ENCODE results near the gene LYPD1.

The LYPD1 gene

DNA sequence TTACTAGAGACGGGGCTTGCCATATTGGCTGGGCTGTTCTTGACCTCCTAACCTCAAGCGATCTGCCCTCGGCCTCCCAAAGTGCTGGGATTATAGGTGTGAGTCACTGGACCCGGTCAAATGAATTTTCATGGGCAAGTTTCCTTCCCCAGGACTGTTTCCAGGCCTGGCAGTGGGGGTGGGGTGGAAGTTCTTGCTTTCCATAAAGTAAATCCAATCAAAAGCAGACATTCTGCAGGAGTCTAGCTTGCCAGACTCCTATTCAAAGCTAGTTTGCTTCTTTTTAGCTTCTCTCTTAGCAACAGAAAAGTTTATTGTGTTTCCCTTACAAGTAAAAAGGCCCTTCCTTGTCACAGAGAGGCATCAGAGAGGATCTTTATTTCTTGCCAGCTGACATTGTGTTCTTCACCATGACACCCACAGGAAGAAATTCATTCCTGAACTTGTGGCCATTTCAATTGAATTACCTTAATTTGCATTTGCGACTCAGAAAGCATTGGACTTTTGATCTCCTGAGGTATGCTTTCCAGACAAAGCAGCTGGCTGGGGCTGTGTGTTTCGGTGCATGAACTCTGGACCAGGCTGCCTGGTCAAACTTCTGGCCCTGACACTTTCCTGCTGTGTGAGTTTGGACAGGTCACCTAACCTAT, 37.9 kb downstream of the LYPD1 start:
- peak; percentile 29 to 63 for DNase-seq

DNA sequence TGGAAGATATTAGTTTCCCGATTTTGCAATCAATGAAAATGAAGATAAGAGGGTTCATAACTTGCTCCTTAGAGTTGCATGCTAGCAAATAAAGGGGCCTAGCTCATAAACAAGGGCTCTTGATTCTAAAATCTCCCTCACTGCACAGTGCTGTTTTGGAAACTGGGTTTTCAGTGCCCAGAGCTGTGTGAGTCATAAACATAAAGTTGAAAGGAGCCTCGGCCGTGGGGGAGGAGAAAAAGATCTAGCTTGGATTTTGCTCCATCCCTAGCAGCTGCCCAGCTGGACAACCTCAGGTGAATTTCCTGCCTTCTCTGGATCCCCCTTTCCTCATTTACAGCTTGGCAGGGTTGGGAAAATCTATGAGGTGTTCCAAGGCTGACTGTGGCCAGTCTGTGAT, 42.5 kb downstream of the LYPD1 start:
- no peak for DNase-seq

DNA sequence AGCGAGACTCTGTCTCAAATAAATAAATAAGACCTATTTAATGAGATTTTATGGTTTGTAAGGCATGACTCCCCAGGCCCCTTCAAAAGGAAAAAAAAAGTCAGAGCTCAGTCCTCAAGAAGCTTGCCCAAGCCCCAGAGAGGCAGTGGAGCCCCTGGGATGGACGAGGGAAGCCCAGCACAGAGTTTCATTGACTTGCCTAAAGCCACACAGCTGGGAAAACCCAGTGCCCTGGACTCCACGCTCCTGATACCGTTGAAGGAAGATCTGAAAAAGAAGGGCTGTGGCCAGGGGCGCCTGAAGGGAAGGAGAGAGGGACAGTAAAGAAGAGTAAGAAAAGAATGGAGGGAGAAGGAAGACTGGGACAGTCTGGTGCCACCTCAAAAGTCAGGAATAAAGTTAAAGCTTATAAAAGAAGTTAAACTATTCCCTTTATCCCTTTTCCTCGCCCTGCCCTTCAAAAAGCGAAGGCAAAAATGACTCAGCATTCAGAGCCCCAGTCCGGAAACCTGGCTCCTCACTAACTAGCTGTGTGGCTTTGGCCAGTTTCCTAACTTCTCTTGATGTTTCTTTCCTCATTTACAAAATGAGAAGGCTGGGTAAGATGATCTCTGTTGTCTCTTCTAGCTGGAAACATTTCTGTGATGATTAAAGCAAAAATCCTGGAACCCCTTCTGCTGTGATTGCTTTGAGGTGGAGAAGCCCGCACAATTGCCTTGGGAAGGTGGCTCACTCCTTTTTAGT, 46.7 kb downstream of the LYPD1 start:
- no peak for DNase-seq

DNA sequence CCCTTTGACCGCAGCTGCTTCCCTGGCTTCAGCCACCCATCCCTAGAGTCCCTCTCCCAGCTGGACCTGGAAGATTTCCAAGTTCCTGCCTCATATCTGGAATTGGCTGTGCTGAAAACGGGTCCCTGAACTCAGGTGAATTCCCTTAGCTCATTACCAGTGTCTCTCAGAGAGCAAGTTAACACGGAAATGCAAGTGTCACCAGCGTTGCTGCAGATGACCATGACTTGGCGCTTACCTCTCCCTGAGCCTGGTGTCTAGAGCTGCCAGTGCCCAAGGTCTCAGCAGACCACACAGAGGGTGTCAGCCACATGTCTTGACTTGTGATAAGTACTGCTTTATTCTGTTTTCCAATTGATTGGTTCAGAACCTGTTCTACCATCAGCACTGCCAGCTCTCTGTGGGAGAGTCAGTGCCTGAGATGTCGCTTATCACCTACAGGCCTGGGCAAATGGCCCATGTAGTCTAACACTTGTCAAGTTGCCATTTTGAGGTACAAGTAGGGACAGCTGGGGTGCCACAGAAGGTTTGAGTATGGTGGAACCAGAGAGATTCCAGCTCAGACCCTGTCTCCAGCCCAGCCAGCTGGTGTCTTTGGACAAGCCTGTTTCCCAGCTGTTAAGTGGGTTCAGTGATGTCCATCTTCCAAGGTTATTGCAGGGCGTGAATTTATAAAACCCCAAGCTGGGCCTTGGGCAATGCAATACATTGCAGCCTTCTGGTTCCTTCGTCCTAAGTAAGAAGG, 48.7 kb downstream of the LYPD1 start:
- no peak for DNase-seq

DNA sequence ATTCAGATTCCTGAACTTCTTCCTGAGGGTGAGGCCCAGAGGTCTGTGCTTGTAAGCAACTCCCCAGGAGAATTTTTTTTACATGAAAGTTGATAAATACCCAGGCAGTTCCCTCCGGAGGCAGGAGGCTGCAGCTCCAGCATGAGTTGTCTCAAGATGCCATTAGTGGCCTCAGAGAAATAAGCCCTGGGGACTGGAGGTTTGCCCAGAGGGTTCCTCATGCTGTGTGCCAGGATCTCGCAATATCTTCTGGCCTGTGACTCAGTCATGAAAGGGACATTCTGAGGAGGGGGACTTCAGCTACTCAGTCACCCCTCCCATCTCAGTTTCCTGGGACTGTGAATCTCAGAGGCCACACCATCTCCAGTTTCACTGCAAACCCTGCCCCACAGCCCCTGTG, 49.9 kb downstream of the LYPD1 start:
- no peak for DNase-seq

DNA sequence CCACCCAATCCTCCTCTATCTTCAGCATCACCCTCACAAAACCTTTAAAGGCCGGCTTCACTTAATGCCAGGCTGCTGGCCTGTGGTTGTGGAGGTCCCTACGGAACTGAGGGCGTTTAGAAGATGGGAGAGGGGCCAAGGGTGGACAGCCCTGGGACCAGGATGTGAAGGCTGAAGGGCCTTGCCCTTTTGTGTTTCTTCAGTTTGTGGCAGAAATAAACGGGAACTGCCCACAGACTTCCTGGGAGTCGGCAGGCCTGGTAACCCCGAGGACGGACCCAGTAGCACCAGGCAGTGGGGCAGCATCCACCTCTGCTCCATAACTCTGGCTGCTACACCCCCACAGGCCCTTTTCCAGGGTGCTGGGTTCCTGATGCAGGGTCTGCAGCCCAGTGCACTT, 51.3 kb downstream of the LYPD1 start:
- DNase-seq = no peak

DNA sequence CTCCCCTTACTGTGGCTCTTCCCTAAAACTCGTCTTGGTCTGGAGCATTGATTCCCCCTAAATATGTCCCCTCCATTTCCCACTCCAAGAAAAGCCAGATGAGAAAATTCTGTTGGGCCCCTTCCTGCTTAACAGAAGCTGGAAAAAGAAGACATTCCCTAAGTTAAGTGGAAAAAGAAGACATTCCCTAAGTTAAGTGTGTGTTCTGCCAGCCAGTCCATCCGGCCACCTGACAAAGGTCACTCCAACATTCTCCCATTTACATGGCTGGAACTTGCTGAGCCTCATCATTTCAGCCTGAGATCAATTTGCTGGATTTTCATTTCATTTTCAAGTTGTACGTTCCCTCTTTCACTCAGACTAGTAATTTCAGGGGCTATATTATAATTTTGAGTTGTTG, 52.0 kb downstream of the LYPD1 start:
- DNase-seq = no peak

DNA sequence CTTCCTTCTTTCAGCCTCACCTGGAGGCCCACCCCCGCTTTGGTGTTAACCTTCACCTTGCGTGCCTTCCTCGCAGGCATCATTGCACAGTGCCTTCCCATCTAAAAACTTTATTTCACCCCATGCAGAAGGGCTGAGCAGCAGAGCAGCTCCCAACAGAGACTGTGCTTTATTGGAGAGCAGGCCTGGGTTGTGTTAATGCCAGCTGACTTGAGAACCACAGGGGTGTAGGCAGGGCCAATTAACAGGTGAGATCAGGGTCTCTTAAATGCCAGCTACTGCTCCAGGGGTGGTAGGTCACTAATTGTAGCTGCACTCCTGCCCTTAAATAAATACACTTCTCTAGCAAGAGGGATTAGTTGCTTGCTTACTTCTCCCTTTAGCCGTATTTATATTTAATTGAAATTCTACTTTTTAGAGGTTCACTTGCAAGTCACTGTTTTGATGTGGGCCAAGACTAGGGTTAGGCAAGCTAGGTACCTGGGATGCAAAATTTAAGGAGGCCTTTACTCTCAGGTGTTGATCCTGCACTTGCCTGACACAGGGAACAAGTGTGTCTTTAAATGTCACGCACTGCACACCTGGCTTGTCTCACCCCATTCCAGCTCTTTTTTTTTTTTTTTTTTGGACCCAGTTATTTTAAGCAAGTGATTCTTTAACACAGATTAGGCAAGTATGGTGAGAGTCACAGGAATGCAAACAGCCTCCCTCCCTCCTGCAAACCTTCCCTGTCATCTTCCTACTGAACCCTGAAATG, 54.5 kb downstream of the LYPD1 start:
- DNase-seq = no peak

DNA sequence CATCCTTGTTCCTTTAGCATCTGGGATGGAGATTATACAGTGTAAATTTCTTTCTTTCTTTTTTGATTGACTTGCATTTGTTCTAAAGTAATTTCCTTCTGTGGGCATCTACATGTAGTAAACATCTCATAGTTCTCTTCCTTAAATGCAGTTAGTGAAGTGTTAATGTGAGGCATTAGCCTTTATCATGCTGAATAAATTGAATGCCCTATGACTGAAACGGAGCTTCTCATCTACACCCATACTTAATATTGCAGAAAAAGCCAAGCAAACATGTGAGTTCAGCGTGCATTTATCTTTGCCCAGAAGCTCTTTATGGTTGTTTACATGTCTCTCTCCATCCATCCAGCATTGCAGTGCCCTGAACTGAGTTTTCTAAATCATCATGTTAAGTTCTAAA, 58.3 kb downstream of the LYPD1 start:
- no peak for DNase-seq

DNA sequence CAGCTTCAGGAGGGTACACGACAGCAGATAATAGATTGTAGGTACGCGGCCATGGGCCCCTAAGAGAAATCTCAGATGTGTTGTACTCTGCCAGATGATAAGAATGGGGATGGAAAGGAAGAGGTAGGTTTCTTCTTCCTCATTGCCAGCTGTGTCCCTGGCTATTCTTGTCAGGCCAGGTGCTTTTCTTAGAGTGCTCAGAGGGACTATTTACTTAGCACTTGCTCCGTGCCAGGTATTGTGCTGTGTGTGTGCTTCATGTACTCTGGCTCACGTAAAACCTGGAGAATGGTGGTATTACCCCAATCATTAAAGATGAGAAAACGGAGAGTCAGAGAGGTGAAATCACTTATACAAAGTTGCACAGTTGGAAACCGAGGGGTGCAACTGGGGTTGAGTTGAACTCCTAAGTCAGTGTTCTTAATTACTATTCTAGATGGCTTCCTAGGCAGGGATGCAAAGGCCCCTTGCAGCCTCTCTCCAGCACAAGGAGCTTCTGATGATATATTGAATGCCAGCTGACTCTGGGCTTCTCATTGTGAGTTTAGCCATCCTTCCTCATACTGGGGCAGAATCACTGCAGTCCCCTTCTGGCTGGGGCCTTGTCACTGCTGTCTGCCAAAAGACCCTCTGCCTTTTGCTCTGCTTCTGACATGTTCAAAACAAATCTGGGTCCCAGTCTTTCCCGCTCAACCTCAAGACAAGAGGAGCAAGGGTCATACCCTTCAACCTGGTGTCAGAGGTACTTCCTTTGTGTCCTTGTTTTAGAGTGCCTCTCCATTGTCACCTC, 60.7 kb downstream of the LYPD1 start:
- DNase-seq = no peak

DNA sequence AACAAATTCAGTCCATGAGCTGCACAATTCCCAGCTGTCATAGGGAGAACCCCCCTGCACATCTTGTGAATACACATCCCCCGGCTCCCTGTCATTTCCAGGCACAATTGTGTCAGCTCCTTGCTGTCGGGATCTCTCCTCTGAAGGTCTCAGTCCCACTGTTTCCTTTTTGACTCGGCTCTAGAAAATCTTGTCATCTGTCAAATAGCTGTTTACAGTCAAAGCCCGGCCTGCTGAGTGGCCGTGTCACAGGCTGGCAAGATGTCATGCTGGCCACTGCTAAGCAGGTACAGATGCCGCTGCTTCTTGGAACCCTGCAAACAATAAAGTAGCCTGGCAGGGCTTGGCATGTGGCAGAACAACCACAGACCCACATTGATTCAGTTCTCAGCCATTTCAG, 61.7 kb downstream of the LYPD1 start:
- no peak for DNase-seq

DNA sequence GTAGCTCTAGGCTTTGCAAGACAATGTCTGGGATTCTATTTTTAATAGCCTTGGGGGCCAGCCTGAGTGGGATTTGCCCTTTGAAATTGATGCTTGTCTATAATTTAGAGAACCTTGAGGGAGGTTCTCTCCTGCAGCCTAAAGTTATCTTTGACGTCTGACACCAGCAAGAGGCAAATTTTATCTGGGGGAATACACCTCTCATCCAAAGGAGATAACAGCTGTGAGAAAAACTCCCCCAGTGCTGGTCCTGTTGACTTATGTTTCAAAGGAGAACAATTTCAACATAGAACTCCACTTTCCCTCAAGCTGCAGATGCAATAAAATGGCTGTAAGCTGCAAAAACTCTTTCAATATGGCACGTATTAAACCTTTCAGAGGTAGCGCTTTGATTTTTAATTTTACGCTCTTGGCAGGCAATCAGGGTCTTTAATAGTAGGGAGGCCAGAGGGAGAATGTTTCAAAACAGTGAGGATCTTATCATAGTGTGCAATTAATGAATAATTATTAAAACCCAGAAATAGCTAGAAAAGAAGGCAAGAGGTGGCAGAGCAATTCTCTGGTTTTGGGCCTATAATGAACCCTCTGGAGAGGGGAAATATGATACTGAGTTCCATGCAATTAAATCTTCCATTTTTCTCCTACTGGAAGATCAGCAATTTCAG, 62.4 kb downstream of the LYPD1 start:
- DNase-seq = no peak

DNA sequence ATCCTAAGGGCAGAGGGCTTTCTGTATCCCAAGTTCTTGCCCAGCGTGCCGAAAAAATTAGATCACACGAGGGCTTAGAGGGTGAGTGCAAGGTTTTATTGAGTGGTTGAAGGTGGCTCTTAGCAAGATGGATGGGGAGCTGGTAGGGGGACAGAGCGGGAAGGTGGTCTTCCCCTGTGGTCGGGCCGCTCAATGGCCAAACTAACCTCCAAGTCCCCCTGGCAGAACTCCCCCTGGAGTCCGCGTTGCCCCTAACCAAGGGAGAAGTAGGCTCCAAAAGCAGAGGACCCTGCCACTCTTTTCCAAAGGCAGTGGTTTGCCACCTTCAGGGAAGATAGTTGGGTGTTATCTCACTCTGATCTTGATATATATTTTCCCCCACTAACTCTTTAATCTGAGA, 63.4 kb downstream of the LYPD1 start:
- no peak for DNase-seq

DNA sequence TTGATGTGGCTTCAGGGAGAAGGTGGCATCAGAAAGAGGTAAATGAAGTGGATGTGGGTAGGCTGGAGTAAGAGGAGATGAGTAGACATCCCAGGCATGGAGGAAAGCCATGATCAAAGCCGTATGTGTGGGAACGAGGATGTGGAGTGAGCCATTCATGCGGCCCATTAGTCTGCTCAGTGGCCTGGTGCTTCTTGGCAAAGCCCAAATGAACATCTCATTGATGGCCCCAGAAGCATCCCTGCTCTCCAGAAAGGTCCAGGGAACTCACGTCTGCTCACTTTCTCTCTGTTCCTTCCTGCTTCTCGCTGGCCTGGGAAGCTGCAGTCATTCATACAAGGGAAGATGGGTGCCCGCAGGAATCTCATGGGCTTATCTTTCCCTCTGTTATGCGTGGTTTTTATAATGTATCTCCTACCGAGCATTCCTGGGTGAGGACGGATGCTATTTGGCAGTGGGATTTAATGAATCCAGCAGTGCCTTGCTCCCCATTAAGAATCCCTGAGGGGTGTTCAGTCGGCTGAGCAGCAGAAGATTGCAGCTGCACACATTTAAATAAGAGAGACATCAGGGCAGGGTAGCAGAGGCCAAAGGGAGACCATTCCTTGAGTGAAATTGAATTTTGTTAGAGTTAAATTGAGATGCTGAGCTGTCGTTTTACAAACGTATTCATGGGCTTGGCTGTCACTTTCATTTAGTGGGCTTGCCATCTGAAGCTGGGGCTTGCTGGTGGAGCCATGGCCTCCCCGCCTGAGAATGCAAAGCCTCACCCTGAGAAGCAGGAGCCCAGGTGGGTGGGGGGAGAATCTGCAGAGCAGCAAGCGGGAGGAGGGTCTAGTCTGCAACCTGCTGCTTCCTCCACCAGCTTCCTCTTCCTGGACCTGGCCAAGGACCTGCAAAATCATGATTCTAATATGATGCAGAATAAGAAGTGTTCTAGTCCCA, 64.5 kb downstream of the LYPD1 start:
- DNase-seq = no peak

DNA sequence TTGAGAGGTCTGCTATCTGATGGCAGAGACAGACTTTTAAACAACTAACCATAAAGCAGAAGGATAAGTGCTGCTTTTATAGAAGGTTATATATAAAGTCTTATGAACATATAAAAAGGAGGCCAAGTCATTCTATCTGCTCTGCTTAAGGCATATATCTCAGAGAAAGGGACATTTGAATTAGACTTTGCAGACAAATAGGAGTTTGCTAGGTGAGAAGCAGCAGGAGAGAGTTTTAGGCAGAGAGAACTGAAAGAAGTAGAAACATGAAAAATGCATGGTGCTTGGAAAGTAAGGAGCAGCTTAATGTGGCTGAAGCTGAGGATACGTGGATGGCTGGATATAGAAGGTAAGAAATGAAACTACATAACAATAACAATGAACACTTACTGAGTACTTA, 65.4 kb downstream of the LYPD1 start:
- DNase-seq = no peak

DNA sequence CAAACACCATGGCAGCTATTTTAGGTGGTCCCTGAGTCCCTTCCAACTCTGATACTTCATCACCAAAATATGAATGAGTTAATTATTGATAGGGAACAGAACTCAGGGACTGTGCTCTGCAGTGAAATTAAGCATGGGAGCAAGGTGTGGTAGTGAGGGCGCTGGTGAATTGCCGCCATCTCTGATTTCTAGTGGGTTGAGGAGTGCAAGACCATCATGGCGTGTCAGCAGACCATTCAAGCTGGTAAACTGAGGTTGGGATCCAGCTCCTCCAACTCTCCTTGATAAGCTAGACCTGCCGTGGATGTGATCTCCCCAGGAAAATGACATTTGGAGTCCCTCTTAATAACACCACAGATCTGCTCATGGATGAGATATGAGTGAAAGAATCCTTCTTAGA, 70.4 kb downstream of the LYPD1 start:
- no peak for DNase-seq

DNA sequence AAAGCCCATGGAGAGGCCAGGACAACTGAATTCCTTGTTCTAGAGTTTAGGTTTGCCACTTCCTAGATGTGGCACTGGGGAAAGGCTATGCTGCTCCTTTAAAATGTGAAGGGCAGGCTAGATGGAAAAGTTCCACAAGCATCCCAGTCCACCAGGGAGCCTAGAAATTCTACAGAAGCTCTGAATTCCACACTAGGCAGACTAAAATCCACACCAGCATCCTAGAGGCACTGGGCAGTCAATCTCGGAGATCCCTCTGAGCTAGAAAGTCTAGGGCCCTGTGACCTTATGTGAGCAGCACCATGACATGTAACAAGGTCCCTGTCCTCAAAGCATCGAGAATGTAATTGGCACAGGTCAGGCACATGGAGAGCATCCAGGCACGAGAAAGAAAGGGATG, 71.5 kb downstream of the LYPD1 start:
- DNase-seq = no peak

DNA sequence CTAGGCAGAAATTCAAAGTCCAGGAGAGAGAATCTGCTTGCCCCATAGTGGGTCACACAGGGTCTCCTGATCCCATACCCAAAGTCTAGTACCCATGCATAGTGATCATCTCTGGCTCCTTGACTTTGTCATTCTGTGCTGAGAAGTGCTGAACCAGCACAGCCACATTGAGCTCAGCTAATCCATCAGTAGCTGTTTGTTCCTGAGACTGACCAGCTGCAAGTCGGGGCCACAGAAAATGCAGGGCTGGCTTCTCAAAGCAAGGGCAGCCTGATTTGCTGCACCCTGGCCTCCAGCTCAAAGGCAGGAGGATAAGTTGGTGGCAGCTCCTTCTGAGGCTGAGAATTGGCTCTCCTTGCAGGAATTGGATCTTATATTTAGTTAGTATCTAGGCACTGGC, 72.2 kb downstream of the LYPD1 start:
- DNase-seq = no peak

DNA sequence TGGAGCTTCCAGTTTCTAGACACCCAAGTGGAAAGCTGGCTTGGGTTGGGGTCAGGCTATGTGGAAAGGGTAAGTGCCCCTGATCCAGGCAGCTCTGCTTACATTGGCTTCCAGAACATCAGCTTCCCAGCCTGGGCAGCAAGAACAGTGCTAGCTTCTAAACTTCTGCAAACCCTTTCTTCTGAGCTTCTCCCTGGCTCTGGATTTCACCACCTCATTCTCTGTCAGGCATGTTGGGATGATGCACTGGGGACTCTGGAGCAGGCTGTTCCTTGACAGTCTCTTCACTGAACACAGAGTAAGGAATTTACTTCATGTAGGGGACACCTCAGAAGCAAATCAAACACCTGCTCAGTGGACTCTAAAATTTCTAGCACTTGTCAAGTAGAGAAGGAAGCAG, 72.8 kb downstream of the LYPD1 start:
- no peak for DNase-seq

DNA sequence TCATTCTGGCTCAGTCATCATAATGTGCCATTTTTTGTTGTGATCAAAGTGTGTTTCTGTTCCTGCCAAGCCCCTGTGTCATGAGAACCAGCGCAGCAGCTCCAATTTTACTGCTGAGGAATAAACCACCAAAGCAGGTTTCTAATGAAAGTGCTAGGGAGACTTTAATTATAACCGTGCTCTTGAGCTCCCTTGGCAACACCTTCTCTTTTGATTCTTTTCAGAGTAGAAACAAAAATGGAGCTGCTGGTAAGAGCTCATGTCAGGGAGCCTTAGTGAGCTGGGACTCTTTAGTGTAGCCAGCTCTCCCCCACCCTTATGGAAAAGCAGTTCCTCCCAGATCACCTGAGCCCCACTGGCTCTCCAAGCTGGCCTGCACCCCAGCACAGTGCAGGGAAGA, 74.3 kb downstream of the LYPD1 start:
- peak in 1 of 2 donors; percentile 11 for DNase-seq

DNA sequence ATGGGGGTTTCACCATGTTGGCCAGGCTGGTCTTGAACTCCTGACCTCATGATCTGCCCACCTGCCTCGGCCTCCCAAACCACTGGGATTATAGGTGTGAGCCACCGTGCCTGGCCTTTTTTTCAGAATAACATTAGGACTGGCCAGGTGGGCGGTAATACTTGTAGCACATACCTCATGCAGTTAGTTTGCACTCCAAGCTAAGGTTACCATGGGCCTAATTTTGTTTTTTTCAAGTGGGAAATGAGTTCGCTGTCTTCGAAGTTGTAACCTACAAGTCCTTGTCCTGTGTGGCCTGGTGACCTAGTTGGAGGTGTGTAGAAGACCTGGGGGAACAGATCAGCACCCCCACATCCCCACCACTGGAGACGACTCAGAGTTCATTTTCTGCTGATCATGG, 74.8 kb downstream of the LYPD1 start:
- no peak for DNase-seq

All from hippocampal formation (tissue), 2 donors.